Prostate gland (tissue), 1 donor: ENCODE results near the gene TRAF1.

Source experiments
- POLR2A ChIP-seq: fragments of 450-650 bp; IDR thresholded peaks from one replicate; pipeline ENCODE4 v1.6.1; 2016; ENCODE audit warnings: antibody characterized with exemption, mild to moderate bottlenecking
- POLR2AphosphoS5 ChIP-seq: sonication (generic); formaldehyde crosslinking; IDR thresholded peaks from one replicate; pipeline ENCODE4 v1.6.1; 2017; ENCODE audit warnings: antibody characterized with exemption

DNA sequence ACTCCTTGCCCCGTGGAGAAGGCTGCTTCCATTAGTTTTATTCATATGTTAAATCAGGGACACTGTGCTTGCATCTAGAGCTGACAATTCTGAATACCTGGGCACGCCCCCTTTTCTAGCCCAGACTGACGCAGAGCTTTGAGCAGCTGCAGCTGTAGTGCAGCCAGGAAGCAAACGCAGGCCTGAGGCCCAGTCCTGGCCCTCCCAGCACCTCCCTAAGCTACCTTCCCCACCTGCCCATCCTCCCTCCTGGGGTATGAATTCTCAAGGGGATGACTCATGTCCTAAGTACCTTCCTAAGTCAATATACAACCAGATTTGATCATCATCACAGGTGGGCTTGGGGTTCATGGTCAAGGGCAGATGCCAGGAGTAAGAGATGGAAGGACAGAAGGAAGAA is 53.1 kb downstream of the TRAF1 start:
- TF ChIP-seq POLR2A (no peak), POLR2AphosphoS5 (no peak)
